Measurements from ENCODE around the gene MYO1G. TPM values are rescaled to one million over a fixed set of nuclear protein-coding genes. Genes with fewer than 3 reads are reported as not detected.

Gene MYO1G
- total RNA-seq, 1 experiment from 2014 or later = 0.46 TPM

- TF ChIP-seq, protein P1, sequence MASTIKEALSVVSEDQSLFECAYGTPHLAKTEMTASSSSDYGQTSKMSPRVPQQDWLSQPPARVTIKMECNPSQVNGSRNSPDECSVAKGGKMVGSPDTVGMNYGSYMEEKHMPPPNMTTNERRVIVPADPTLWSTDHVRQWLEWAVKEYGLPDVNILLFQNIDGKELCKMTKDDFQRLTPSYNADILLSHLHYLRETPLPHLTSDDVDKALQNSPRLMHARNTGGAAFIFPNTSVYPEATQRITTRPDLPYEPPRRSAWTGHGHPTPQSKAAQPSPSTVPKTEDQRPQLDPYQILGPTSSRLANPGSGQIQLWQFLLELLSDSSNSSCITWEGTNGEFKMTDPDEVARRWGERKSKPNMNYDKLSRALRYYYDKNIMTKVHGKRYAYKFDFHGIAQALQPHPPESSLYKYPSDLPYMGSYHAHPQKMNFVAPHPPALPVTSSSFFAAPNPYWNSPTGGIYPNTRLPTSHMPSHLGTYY (CRISPR knock-in tag; IDR thresholded peaks at IDR 0.05) = no peak
- TF ChIP-seq, protein P2, sequence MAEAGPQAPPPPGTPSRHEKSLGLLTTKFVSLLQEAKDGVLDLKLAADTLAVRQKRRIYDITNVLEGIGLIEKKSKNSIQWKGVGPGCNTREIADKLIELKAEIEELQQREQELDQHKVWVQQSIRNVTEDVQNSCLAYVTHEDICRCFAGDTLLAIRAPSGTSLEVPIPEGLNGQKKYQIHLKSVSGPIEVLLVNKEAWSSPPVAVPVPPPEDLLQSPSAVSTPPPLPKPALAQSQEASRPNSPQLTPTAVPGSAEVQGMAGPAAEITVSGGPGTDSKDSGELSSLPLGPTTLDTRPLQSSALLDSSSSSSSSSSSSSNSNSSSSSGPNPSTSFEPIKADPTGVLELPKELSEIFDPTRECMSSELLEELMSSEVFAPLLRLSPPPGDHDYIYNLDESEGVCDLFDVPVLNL (CRISPR knock-in tag; IDR thresholded peaks at IDR 0.05; ENCODE audit: borderline replicate concordance, low read depth) = no peak
- TF ChIP-seq MXD4 (CRISPR knock-in tag; IDR thresholded peaks at IDR 0.05; ENCODE audit: borderline replicate concordance) (no peak), FOXP4 (CRISPR knock-in tag; IDR thresholded peaks at IDR 0.05) (peak; percentile 89), RELA (CRISPR knock-in tag; IDR thresholded peaks at IDR 0.05; ENCODE audit: borderline replicate concordance) (no peak; the same call in 1 of the 2 replicates), SMAD4 (CRISPR knock-in tag; IDR thresholded peaks at IDR 0.05) (no peak), TEAD4 (CRISPR knock-in tag; IDR thresholded peaks at IDR 0.05) (peak; percentile 40; the same call in 1 of the 2 replicates), IRF2 (CRISPR knock-in tag; IDR thresholded peaks at IDR 0.05; ENCODE audit: borderline replicate concordance, low read depth) (no peak), ETV6 (CRISPR knock-in tag; IDR thresholded peaks at IDR 0.05) (peak; percentile 92), GABPB1 (CRISPR knock-in tag; IDR thresholded peaks at IDR 0.05) (no peak), FOXK1 (CRISPR knock-in tag; IDR thresholded peaks at IDR 0.05) (peak; percentile 83; the same call in 1 of the 2 replicates), SP1 (CRISPR knock-in tag; conservative IDR thresholded peaks at IDR 0.05) (peak; percentile 97), MAX (CRISPR knock-in tag; IDR thresholded peaks at IDR 0.05) (peak; percentile 99), NR3C1 (CRISPR knock-in tag; conservative IDR thresholded peaks at IDR 0.05; ENCODE audit: low read depth) (no peak), ZNF121 (CRISPR knock-in tag; IDR thresholded peaks at IDR 0.05) (no peak), ZBTB43 (CRISPR knock-in tag; IDR thresholded peaks at IDR 0.05) (peak; percentile 19; the same call in 1 of the 2 replicates), KAT7 (CRISPR knock-in tag; IDR thresholded peaks at IDR 0.05; ENCODE audit: borderline replicate concordance) (peak; percentile 95; the same call in 1 of the 2 replicates), ZNF232 (CRISPR knock-in tag; IDR thresholded peaks at IDR 0.05) (peak; percentile 64)
- TF ChIP-seq, protein P3, sequence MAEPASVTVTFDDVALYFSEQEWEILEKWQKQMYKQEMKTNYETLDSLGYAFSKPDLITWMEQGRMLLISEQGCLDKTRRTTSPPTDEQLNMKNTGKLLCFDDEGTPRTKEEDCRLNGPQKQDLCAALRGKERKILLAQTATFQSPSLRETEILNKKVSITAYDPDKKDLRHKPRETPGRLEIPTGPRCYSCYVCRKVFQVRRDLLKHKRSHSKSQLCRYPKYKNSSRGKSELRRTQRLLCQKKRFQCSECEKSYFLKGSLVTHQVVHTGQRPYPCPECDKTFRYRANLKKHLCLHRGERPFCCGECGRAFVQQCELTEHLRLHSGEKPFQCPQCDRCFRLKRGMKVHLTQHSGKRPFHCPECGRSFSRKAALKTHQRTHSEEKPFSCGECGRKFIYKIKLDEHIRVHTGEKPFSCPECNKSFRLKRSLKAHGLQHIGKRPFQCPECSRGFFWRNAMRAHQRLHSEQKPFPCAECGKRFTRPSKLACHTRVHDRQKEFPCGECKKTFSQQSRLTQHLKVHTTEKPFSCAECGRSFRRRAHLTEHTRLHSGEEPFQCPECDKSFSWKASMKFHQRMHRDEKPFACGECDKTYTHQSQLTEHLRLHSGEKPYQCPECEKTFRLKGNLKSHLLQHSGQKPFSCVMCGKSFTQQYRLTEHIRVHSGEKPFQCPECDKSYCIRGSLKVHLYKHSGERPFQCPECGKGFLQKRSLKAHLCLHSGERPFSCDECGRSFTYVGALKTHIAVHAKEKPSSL (CRISPR knock-in tag; conservative IDR thresholded peaks at IDR 0.05) = no peak
- TF ChIP-seq, protein P4, sequence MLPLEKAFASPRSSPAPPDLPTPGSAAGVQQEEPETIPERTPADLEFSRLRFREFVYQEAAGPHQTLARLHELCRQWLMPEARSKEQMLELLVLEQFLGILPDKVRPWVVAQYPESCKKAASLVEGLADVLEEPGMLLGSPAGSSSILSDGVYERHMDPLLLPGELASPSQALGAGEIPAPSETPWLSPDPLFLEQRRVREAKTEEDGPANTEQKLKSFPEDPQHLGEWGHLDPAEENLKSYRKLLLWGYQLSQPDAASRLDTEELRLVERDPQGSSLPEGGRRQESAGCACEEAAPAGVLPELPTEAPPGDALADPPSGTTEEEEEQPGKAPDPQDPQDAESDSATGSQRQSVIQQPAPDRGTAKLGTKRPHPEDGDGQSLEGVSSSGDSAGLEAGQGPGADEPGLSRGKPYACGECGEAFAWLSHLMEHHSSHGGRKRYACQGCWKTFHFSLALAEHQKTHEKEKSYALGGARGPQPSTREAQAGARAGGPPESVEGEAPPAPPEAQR (CRISPR knock-in tag; IDR thresholded peaks at IDR 0.05) = no peak
- TF ChIP-seq, protein P5, sequence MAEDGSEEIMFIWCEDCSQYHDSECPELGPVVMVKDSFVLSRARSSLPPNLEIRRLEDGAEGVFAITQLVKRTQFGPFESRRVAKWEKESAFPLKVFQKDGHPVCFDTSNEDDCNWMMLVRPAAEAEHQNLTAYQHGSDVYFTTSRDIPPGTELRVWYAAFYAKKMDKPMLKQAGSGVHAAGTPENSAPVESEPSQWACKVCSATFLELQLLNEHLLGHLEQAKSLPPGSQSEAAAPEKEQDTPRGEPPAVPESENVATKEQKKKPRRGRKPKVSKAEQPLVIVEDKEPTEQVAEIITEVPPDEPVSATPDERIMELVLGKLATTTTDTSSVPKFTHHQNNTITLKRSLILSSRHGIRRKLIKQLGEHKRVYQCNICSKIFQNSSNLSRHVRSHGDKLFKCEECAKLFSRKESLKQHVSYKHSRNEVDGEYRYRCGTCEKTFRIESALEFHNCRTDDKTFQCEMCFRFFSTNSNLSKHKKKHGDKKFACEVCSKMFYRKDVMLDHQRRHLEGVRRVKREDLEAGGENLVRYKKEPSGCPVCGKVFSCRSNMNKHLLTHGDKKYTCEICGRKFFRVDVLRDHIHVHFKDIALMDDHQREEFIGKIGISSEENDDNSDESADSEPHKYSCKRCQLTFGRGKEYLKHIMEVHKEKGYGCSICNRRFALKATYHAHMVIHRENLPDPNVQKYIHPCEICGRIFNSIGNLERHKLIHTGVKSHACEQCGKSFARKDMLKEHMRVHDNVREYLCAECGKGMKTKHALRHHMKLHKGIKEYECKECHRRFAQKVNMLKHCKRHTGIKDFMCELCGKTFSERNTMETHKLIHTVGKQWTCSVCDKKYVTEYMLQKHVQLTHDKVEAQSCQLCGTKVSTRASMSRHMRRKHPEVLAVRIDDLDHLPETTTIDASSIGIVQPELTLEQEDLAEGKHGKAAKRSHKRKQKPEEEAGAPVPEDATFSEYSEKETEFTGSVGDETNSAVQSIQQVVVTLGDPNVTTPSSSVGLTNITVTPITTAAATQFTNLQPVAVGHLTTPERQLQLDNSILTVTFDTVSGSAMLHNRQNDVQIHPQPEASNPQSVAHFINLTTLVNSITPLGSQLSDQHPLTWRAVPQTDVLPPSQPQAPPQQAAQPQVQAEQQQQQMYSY (CRISPR knock-in tag; IDR thresholded peaks at IDR 0.05) = no peak
- TF ChIP-seq, protein P6, sequence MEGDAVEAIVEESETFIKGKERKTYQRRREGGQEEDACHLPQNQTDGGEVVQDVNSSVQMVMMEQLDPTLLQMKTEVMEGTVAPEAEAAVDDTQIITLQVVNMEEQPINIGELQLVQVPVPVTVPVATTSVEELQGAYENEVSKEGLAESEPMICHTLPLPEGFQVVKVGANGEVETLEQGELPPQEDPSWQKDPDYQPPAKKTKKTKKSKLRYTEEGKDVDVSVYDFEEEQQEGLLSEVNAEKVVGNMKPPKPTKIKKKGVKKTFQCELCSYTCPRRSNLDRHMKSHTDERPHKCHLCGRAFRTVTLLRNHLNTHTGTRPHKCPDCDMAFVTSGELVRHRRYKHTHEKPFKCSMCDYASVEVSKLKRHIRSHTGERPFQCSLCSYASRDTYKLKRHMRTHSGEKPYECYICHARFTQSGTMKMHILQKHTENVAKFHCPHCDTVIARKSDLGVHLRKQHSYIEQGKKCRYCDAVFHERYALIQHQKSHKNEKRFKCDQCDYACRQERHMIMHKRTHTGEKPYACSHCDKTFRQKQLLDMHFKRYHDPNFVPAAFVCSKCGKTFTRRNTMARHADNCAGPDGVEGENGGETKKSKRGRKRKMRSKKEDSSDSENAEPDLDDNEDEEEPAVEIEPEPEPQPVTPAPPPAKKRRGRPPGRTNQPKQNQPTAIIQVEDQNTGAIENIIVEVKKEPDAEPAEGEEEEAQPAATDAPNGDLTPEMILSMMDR (IDR thresholded peaks at IDR 0.05) = no peak
Observed at GRCh38 chr7:44986218-44987053, 7.6 kb upstream of the MYO1G start (continued).
